GM08714 (cell line): ENCODE results near the gene ADGRG1.

Experiments
- H3K4me3 ChIP-seq: fragments of 200-500 bp; sonication (Bioruptor generic); 2 replicates; pipeline ENCODE4 v1.5.1; 2014; ENCODE audit warnings: mild to moderate bottlenecking, low read length, inconsistent platforms
- ZNF274 ChIP-seq: IDR thresholded peaks from 2 replicates; pipeline ENCODE4 v1.6.1; 2012; ENCODE audit warnings: mild to moderate bottlenecking, low read depth, low read length

The ADGRG1 gene

DNA sequence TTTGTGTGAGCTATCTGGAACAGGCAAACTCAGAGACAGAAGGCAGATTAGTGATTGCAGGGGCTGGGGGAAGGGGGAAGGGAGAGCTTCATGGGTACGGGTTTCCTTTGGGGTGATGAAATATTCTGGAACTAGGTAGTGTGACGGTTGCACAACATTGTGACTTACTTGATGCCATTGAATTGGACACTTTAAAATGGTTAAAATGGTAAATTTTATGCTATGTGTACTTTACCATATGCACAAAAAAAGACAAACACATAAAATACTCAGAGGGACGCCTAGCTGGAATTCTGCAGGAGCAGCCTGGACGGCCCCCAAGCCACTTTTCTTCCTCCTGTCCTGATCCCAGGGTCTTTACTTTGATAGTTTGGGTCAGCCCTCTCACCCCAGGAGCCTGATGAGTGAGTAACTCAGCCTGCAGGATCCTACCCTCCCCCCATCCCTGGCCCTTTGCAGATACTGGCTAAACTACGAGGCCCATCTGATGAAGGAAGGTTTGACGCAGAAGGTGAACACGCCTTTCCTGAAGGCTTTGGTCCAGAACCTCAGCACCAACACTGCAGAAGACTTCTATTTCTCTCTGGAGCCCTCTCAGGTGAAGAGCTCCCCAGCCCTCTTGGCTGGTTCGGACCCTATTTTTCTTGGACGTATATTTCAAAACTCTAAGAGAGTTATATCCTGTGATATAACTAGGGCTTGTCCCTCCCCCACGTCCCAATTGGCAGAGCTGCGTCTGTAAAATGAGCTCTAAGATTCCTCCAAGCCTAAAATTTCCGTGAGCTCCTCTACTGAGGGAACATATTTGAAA, 47.5 kb downstream of the ADGRG1 start:
- H3K4me3 ChIP-seq, result no peak overlapping the region
- TF ChIP-seq ZNF274, result no peak

DNA sequence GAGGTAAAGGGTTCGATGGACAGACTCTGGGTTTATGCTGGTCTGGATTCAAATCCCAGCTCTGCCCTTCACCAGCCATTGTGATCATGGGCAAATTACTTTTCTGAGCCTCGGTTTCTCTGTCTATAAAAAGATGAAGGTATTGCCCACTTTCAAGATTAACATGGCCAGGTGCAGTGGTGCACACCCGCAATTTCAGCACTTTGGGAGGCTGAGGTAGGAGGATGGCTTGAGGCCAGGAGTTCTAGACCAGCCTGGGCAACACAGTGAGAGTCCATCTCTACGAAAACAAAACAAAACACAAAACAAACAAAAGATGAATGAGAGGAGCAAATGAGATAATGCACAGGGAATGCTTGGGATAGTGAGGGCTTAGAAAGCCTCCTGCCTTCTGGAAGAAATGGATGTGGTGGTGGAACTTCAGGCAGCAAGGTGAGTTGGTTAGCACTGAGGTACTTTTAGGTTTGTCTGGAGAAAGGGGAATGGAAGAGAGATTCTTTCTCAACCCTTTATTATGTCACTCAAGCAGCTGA, 48.2 kb downstream of the ADGRG1 start:
- no peak for TF ChIP-seq ZNF274
- no peak overlapping the region for H3K4me3 ChIP-seq

DNA sequence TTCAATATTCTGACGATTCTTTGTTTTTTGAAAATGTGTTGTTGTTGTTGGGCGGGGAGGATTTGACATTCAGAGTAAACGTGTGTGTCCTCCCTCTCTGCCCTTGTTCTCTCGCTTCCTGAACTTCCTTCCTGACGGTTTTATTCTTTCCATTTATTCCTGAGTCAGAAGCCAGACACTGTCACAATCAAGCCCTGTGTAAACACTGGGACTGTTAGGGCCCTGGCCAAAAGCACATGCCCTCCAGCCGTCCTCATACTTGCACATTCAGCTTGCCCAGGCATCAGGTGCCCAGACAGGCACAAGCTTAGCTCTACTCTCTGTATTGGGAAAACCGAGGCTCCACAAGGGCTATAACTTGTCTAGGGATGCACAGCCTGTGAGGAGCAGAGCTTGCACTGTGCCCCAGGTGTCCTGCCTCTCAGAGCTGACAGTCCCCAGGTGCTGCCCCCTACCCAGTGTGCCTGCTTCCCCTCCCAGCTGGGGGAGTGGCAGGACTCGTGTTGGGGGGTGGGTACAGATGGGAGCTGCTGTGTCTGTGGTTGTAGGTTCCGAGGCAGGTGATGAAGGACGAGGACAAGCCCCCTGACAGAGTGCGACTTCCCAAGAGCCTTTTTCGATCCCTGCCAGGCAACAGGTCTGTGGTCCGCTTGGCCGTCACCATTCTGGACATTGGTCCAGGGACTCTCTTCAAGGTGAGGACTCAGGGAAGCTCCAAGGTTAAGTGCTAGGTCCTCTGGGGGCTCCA, 49.4 kb downstream of the ADGRG1 start:
- no peak overlapping the region for H3K4me3 ChIP-seq
- TF ChIP-seq ZNF274, result no peak

DNA sequence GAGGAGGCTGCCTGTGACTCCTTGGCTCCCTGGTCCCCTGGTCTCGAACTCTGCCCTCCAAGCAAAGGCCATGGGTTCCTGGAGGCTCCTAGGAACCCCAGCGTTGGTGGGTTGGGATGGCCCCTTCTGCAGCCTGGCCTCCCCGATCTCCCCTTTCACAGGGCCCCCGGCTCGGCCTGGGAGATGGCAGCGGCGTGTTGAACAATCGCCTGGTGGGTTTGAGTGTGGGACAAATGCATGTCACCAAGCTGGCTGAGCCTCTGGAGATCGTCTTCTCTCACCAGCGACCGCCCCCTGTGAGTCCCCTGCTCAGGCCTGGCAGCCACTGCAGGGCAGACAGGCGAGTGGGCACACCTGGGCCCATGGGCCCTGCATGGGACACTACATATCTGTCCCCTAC, 50.6 kb downstream of the ADGRG1 start:
- TF ChIP-seq ZNF274, result no peak
- H3K4me3 ChIP-seq, result no peak overlapping the region

DNA sequence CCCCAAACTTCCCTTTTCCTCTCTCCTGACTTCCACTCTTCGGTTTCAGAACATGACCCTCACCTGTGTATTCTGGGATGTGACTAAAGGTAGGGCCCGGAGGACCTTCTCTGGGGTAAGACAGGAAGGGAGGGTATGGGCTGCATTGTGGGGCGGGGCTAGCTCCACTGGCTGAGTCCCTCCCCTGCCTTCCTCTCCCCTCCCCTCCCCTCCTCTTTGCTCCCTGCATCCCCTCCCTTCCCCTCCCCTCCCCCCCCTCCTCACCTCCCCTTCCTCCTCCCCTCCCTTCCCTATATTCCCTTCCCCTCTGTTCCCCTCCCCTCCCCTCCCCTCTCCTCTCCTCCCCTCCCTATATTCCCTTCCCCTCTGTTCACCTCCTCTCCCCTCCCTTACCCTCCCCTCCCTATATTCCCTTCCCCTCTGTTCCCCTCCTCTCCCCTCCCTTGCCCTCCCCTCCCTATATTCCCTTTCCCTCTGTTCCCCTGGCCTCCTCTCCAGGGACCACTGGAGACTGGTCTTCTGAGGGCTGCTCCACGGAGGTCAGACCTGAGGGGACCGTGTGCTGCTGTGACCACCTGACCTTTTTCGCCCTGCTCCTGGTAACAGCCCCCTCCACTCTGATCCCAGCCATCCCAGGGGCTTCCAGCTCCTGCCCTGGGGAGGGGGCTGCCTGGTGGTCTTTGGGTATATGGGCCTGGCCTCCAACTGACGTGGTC, 51.5 kb downstream of the ADGRG1 start:
- no peak for TF ChIP-seq ZNF274
- no peak overlapping the region for H3K4me3 ChIP-seq

DNA sequence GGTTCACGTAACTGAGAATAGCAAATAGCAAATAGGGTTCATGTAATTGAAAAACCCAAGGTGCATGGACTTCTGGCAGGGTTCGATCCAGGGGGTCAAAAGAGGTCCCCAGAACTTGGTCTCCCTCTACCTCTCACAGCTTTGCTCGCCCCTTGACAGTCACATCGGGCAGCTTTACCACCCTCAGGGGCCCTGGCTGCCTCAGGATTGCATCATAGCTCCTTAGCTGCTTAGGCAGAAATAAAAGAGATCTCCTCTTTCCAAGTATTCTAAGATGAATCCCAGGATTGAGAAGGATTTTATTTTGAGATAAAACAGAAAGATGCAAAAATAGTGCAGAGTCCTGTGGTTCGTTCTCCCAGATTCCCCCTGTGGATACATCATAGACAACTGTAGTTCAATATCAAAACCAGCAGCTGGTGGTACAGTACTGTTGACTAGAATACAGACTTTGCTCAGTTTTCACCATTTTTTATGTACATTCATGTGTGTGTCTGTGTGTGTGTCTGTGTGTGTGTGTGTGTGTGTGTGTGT, 52.5 kb downstream of the ADGRG1 start:
- TF ChIP-seq ZNF274, result no peak
- no peak overlapping the region for H3K4me3 ChIP-seq

DNA sequence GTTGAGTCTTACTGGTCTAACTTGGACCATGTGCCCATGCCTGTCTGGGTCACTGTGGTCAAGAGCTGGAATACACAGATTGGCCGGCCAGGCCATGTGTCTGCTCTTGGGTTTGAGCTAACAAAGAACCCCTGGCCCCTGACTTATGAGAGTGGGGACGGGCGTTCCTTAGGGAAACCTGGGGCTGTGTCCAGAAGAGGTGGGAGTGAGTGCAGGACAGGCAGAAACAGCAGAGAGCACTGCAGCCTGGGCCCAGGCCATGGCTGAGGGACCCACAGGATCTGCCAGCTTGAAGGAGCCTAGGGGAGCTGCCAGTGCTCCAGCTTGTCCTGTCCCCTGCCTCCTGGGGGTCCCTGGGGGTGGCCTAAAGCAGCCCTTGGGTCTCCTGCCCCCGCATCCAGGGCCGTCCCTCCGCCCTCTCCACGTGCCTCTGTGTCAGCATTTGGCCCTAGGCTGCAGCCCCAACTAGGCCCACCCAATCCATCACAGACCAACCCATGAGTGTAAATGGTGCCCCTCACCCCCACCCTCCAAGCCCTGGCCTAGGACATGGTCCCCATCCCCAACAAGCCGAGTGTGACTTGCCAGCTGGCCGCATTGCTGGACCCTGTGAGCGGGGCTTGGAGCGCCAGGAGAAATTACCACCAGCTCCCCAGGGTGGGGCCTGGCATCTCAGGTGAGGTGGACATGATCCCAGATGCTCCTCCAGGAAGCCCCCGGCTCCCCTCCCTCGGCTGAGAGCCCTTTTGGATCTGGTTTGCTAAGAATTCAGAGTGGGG, 53.7 kb downstream of the ADGRG1 start:
- no peak overlapping the region for H3K4me3 ChIP-seq
- no peak for TF ChIP-seq ZNF274

DNA sequence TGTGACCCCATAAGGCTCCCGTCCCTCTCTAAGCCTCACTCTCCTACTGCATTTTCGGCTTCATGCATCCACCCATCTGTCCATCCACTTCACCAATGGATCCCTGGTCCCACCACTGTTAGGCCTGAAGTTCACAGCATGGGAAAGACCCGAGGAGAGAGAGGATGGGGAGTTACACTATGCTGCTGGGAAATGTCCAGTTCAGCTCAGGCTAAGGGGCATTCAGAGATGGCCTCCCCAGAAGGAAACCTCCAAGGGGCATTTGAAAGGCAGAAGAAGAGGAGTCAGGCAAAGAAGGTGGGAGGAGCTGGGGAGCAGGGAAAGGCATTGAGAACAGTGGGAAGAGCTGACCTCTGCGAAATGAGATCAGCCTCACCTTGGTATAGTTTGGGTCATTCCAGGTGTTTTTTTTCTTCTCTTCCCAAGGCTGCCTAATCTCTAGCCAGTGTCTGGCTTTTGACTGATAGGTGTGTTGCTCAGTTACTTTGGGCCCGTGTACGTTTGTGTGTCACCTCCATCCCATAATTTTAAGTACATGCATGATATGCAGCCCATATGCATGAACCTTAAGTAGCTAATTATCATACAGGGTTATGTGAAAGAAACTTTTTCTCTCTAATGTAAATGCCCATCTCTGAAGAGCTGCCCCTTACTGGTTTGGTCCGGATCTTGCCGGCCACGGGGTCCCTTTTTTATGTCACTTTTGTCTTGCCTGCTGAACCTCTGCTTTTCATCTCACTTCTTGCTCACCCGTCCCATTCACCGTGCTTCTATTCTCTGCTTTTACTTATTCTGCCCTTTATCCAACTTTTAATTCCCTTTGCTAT, 54.6 kb downstream of the ADGRG1 start:
- TF ChIP-seq ZNF274, result no peak

DNA sequence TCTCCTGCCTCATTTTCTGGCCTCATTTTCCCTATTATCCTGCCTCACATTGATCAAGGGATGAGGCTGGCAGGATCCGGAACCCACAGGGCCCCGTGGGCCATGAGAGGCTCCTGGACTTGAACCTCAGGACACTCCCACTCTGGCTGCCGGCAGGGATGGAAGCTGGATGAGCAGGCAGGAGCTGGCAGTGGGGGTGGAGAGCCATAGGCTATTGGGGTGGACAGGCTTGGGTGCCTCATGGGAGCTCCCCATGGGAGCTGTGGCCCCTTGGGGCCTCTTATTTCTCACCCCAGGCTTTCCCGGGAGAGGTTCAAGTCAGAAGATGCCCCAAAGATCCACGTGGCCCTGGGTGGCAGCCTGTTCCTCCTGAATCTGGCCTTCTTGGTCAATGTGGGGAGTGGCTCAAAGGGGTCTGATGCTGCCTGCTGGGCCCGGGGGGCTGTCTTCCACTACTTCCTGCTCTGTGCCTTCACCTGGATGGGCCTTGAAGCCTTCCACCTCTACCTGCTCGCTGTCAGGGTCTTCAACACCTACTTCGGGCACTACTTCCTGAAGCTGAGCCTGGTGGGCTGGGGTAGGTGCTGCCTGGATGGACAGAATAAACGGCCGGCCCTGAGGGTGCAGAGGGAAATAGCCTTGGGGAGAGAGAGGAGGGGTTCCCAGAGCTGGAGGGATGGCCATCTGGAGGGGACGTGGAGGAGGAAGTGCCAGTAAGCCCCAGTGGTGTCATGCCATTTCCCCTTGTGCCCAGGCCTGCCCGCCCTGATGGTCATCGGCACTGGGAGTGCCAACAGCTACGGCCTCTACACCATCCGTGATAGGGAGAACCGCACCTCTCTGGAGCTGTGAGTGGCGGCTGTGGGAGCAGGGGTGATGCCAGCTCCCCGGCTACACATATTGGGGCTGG, 55.5 kb downstream of the ADGRG1 start:
- H3K4me3 ChIP-seq, result no peak overlapping the region
- no peak for TF ChIP-seq ZNF274

More for the DNA sequence above, 54.6 kb downstream of the ADGRG1 start:
- H3K4me3 ChIP-seq, result no peak overlapping the region

DNA sequence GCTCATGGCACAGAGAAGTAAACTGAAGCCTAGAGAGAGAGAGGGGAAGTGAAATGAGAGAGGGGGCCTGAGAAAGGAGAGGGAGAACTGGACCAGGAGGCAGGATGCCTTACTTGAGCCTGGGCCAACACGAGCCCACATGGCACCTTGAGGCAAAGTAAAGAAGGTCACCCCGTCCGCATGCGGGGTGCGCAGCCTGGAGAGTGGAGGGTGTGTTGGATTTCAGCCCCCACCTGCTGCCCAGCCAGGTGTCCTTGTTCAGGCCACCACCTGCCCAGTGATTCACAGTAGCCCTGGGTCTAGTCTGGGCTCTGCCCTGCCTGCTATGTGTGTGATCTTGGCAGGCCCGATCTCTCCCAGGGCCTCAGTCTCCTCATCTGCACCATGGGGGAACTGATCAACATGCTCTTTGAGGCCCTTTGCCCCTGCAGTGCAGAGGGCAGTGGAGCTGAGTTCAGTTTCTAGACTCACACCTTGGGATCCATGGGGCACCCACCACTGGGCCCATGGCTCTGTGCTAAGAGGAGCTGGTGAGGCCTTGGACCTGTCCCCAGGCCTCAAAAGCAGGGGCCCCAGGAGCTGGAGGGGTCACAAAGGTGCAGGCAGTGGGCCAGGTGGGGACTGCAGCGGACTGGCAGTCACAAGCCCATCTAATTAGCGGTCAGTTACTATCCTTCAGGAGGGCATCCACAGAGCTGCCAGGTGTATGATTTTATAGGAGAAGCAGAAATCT, 56.4 kb downstream of the ADGRG1 start:
- H3K4me3 ChIP-seq, result no peak overlapping the region
- no peak for TF ChIP-seq ZNF274

DNA sequence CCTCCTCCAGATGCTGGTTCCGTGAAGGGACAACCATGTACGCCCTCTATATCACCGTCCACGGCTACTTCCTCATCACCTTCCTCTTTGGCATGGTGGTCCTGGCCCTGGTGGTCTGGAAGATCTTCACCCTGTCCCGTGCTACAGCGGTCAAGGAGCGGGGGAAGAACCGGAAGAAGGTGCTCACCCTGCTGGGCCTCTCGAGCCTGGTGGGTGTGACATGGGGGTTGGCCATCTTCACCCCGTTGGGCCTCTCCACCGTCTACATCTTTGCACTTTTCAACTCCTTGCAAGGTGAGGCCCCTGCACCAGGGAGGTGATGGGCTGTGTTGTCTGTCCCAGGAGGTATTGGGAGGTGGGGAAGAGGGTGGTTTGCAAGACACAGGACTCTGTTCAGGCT, 57.2 kb downstream of the ADGRG1 start:
- TF ChIP-seq ZNF274, result no peak
- H3K4me3 ChIP-seq, result no peak overlapping the region

DNA sequence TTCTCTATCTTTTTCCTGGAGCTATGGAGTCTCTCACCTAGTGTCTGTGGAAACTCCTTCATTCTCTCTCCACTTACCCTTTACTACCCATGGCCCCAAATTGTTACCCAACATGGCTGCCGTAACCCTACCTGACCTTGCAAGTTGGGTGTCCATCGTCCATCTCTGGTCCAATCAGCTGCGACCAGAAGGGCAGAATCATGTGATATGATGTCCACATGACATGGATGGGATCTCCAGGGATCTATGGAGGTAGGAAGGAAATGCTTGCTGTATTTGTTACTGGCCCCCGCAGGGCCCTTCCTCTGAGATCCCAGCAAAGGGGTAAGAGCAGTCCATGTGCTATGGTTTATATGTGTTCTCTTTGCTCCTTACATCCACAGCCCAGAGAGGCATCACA, 58.1 kb downstream of the ADGRG1 start:
- no peak for TF ChIP-seq ZNF274
- no peak overlapping the region for H3K4me3 ChIP-seq
